Mammary epithelial cell (primary cell): ENCODE results near the gene ASGR1.

Experiments
- CTCF ChIP-seq, 2 donors: IDR thresholded peaks in 1 of 2; conservative IDR thresholded peaks in 1 of 2; 2 replicates each; pipeline ENCODE4 v1.5.1; 2011 to 2012; ENCODE audit warnings: inconsistent platforms in 2 of 2, low read length in 2 of 2, mild to moderate bottlenecking in 2 of 2, control low read depth in 1 of 2, low read depth in 1 of 2; ENCODE audit not compliant: insufficient read depth in 1 of 2; ENCODE audit errors: extremely low read depth in 1 of 2
- EZH2 ChIP-seq: IDR thresholded peaks from 2 replicates; pipeline ENCODE4 v1.6.1; 2012; ENCODE audit warnings: low read length, inconsistent platforms, borderline replicate concordance

GRCh38 chr17:7204336-7204735 lies 25.2 kb upstream of the ASGR1 start:
- no peak for TF ChIP-seq CTCF (conservative IDR thresholded peaks at IDR 0.05 in 1 of 2, IDR thresholded peaks at IDR 0.05 in 1 of 2; ENCODE audit: extremely low read depth in 1 of 2, insufficient read depth in 1 of 2, low read depth in 1 of 2, low read length in 2 of 2)
- TF ChIP-seq EZH2: no peak
